SKM-1 treated with dmso at 0.1 percent for 144 hours (cell line): ENCODE data around the gene CPT1B.
A peak's percentile ranks its signal among the peaks of the same experiment; 100 is the strongest.

Experiments
- DNase-seq: peaks from one replicate; lab custom pipeline; 2025; ENCODE audit not compliant: unreplicated experiment; lab: John Stamatoyannopoulos, UW

The CPT1B gene

DNA sequence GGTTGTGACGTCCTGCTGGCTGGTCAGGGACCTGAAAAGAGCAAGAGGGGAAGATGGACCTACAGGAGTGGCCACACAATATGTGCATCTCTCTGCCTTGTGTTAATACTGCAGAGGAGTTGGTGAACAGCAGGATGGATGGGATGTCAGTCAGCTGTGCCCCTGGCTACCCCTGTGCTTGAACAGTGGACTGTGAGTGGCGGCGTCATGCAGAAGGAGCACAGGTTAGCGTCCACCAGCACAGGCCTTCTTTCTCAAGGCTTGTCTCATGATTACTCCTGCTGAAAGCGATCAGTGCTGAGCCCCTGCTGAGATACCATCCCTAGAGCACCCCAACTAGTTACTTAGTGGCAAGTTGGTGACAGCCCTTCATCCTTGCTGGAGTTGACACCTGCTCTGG is 8.2 kb upstream of the CPT1B start:
- DNase-seq, result no peak

DNA sequence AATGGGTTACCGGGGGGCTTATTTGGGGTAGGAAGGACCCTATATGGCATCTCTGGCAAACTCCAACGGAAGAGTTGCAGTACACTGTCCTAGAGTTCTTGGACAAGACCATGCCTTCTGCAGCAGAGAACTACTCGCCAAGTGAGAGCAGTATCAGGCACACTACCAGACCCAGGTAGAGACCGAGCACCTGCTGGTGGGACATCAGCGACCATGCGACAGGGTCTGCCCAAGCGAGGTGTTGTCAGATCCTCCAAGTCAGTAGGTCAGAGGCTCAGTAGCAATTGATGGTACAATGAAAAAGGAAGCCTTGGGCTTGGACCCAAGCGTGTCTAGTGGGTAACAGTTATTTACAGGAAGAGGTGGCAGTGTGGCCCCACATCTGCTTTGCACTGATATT is 7.6 kb upstream of the CPT1B start:
- DNase-seq, result no peak

DNA sequence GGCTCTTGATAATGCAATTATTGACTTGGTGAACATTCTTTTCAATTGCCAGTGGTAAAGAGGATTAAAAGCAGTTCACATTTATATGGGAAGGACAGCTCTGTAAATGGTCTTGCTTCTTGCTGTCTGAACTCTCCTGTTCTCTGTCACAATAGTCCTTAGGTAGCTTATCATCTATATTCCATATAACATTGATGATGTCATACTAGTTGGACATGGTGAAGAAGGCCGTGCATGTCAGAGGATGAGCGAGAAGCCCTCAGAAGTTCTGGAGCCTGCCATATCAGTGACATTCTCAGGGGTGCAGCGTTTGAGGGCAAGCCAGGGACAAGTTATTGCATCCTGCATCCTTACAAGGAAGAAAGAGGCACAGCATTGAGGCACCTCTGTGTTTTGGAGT is 7.0 kb upstream of the CPT1B start:
- no peak for DNase-seq

DNA sequence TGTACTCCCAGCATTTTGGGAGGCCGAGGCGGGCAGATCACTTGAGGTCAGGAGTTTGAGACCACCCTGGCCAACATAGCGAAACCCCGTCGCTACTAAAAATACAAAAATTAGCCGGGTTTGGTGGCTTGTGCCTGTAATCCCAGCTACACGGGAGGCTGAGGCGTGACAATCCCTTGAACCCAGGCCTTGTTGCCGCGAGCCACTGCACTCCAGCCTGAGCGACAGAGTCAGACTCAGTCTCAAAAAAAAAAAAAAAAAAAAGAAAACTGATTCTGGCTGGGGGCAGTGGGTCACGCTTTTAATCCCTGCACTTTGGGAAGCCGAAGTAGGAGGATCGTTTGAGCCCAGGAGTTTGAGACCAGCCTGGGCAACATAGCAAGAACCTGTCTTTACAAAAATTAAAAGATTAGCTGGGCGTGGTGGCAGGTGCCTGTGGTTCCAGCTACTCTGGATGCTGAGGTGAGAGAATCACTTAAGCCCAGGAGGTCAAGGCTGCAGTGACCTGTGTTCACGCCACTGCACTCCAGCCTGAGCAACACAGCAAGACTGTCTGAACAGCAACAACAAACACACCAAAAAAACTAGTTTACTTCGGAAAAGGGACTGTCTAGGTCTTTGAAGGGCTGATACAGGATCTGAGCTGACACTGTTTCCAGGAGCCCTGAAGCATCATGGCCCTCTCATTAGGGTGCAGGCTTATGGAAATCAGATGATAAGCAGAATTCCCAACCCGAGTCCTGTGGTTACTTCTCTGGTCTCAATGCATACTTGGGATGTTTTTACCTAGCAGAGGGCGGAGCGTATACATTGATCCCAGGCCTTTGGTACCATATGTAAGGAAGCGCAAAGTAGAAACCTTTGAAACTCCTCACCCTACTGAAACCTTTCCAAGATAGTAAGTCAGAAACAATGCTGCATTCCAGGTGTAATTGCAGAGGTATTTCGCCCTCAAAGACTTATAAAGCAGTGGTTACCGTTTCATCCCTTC is 6.2 kb upstream of the CPT1B start:
- DNase-seq, result no peak

DNA sequence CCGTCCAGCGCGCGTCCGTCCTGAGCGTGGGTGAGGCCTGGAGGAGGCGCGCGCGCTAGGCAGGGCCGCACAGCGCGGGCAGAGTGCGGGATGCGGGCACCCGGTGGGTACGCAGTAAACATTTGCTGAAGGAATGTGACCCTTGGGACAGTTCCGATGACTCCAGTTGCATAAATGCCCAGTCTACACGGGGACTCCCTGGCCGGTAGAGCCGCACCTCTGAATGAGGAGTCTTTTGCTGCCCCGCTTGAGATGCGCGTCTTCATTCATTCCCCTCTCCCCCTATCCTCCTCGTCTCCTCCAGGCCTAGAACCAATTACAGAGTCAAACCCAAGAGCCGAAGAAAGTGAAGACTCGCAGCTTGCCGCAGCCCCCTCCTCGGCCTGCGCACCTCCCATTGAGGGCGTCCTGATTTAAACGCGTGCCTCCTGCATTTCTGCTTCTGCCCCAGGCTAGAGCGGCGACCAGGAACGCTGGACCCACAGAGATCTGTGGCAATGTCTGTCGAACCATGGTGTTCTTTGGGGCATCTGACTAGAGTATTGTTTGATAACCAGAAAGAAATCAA is 5.2 kb upstream of the CPT1B start:
- DNase-seq, result no peak

DNA sequence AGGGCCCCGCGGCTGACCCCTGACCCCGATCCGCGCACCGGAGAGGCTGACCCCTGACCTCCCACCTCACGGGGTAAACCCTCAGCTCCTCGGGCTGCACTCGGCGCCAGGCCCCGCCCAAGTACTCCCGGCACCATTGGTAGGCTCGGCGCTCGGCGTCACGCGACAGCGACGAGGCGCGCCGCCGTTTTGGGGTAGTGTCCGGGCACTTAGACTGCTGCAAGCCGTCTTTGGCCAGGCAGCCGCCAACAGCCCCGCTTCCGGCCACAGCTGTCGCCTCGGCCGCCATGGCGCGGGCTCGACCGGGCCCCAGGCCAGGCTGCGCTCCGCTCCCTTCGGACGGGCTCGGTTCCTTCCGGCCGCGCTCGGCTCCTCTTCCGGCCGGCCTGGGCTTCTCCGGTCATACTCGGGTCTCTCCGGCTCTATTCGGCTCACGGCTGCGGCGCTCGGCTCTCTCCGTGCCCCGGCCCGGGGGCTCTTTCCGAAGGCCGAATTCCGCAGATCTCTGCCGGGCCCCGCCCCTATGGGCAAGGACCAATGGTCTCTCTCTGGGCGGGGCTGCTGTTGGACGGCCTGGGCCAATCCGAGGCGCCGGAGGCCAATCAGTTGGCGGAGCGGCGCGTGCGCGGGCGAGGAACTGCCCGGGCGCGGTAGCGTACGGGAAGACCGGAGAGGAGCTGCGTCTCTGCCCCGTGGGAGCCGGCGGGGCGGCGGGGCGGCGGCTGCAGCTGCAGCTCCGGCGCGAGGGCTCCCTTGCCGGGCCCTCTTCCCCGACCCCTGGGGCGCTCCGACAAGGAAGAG is 4.5 kb upstream of the CPT1B start, which contains the start of gene CHKB:
CHKB (minus strand) TSS at position 357 of the 801 bp plus-strand sequence; CDS start at position 289, 68 bp downstream.
- peak; percentile 99 for DNase-seq

DNA sequence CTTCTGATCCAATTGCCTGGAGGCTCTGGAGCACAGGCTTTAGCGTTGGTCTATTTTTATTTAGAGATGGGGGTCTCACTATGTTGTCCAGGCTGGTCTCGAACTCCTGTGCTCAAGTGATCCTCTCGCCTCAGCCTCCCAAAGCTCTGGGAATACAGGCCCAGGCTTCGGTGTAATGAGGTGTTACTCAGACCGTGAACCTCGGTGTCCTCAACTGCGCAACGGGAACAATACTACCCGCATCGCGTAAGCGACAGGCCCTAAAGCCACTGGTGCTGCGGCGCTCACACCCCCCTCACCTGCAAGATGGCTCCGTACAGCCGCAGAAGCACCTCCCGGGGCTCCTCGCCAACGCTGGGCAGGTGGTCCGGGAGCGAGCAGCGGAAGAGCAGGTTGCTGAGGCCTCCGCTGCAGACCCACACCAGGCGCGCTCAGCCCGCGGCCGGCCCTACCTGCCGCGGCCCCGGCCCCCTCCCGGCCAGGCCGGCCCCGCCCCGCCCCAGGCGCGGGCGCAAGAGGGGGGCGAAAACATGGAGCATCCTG is 3.8 kb upstream of the CPT1B start:
- DNase-seq, result no peak

DNA sequence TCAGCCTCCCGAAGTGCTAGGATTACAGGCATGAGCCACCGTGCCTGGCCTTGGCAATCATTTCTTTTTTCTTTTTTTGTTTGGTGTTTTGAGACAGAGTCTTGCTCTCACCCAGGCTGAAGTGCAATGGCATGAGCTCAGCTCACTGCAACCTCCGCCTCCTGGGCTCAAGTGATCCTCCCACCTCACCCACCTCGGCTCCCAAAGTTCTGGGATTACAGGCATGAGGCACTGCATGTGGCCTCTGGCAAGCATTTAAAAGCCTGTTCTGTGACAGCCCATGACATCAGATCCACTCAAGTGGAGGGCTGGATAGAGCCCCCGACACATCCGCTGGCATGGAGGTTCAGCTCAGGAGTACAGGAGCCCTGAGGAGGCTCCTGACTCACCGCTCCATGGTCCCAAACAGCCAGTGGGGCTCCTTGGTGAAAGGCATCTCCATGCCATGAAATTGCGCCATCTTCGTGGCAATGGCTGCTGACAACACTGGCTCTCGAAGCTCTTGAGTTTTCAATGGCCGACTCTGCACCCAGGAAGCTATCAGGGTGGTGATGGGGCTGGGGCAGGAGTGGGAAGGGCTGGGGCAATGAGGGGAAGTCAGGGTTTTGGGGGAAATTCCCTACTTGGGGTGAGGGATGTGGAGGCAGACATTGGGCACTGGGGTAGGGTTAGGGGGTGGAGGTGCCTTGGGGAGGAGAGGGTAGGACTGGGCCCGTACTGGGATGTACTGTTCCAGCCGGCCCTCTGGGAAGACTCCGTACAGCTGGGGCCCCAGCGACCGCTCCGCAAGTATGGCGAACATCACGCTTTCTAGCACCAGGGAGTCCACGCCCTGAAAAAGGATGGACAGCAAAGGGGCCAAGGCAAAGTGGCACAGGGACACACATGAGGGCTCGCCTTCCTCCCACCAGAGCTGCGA is 3.1 kb upstream of the CPT1B start:
- DNase-seq, result no peak

DNA sequence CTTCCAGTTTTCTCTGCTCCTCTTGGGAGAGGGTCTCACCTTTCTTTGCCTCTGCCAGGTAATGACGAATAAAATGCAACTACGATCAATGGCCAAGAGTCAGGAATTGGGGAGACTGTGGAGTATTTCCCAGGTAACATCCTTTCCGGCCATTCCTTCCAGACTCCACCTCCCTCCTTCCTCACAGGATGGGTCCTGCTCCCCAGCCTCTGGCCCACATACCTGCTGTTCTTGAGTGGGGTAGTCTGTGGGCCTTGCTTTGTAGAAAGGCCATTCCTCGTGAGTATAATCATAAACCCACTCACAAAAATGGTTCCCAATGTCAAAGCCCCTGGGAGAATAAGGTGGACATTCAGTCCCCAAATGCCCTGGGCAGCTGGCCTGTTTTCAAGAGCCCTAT is 1.5 kb upstream of the CPT1B start:
- DNase-seq, result no peak

DNA sequence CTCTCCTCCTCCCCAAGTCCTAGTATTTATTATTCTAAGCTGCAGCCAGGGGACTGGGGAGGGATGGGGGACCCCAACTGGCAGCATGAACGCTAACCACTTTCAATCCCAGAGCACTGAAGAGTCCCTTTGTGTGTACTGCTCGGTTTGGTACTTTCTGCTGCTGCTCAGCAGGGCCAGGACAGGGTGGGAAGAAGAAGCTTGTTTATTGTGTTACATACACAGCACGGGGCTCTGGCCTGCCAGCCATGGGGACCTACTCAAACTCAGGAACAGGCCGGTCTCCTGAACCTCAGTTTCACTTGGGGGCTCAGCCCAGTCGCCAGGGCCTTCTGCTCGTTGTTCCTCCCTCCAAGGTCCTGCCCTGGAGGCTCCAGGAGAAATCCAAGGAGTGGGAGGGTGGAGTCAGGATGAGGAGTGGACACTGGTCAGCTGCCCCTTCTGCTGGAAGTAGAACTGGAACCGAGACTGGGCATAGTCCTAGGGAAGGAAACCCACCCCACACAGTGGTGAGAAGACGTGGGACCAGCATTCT is 616 bp upstream of the CPT1B start:
- no peak for DNase-seq

DNA sequence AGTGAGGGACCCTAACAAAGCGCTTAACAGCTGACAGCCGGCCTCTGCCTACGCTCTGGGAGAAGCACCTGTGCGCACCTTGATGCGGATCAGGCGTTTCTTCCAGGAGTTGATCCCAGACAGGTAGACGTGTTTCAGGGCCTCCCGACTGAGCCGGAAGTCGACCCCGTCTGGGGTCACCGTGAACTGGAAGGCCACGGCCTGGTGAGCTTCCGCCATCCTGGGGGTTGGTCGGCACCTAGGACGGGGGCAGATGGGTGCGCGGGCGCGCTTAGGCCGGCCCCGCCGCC is 585 bp downstream of the CPT1B start:
- no peak for DNase-seq

DNA sequence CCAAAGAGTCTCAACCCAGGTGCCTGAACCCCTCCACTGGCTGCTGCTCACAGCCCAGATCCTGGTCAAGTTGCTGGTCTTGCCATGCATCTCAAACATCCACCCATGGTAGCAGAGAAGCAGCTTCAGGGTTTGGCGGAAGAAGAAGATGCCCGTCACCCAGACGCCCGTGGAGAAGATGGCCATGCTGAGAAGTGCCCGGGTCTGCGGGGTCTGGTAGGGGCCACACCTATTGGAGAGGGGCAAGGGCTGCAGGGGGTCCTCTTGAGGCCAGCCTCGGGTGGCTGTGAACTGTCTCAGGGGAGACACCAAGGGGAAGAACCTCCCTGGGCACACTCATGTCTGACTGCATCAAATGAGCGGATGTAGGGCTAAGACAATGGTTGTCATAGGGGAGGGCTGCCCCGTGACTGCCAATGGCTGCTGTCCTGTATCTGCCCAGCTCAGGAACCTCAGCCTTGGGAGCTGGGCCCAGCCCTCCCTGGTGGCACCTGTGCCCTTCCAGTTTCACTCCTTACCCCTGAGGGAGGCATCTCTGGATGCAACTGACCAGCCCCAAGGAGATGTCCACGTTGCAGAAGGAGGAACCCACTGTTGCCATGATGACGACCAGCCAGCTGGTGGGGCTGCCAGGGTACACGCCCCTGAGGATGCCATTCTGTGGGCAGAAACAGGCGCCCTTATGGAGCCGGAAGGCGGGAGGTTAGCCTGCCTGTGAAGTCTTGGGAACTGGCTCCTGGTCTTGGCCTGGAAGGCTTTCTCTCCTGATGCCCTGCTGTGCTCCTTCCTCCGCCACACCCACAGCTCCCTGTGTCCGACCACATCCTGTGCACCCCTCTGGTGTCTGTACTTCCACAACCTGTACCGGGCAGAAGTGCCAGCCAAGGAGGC is 1.2 kb downstream of the CPT1B start:
- no peak for DNase-seq

DNA sequence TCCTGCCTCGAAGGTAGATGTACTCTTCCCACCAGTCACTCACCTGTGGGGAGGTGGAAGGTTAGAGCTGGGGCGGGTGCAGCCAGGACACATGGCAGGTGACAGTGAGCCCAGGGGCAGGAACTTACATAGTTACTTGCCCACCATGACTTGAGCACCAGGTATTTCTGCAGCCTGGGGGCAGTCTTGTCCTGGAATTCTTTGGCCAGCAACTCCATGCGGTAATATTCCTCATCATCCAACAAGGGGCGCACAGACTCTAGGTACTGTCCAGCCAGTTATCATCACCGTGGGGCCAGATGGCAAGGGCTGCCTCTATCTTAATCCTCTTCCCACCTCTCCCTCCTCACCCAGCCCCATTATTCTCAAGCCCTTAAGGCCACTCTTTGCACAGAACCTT is 2.2 kb downstream of the CPT1B start:
- DNase-seq, result no peak

DNA sequence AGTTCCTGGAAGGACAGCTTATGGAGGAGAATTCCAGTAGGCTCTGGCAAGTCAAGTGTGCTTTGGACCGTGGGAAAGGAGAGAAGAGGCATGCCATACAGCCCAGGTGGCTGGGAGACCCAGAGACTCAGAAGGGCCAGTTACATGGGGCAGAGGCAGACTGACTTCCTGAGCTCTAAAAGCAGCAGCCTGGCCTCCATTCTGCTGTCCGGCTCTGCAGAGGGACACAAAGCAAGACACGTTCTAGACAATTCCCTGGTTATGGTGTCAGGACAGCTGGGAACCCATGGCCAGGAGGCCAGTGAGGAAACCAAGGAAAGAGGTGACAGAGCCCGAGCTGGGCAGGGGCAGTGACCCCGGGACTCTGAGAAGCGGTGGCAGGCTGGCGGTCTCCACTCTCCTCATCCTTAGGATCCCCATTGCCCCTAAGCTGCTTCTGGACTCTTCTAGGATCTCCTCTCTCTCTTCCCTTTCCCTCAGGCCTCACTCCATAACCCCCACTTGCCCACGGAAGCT is 2.7 kb downstream of the CPT1B start:
- DNase-seq, result no peak

DNA sequence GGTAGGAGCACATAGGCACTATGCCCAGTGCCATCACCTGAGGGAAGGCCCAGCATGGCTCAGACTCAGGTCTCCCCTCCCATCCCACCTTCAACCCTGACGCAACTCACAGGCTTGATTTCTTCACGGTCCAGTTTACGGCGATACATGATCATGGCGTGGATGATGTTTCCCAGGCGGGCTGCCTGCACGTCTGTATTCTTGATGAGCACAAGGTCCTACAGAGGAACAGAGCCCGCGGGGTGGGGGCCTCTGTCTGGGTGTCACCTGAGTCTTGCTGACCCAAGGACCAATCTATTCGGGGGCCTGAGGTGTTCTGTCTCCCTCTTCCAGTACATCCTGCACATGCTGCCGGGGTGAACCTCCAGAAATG is 3.9 kb downstream of the CPT1B start:
- no peak for DNase-seq

DNA sequence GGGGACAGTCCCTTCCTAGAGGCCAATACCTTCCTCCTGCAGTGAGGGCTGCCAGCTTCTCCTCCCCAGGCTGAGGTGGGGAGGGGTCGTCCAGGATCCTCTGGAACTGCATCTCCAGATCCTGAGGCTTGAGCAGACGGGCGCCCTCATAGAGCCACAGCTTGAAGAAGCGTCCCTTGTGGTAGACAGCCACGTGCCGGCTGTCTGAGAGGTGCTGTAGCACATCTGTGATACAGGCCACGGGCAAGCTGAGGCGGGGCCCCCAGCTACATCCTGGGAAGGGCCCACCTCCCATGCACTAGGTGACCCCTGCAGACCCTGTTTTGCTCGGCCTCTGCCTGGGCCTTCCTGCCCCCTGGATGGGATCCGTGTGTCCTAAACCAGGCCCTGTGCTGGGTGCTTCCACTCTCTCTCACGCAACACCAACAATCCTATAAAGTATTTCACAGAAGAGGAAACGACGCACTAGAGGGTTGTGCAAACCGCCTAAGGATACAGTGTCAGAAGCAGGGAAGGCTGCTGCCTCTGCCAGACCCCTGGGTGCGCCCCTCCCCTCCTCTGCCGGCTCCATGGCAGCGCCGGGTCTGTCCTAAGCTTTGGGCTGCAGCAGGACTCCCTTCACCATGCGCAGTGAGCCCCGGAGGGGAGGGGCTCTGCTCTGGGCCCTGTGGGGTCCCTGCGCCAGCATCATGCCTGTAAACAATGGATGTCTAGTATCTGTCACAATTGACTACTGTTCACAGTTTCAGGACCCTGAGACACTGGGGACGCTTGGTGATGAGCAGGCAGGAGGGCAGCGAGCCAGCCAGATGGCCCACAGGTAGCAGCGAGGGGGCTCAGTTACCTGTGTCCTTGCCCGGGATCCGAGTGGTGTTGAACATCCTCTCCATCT is 4.5 kb downstream of the CPT1B start:
- no peak for DNase-seq

DNA sequence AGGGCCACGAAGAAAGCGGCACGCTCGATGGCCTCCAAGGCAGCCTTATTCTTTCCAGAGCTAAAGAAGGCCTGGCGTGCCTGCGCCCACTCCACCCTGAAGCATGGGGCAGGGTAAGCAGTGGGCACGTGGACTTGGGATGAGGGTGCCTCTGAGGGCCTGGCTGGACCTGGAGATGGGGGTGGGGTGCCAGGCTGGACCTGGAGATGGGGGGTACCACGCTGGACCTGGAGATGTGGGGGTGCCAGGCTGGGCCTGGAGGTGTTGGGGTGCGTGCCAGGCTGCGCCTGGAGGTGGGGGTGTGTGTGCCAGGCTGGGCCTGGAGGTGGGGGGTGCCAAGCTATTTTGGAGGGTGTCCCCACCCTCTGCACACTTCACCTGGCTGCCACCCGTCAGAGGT is 5.3 kb downstream of the CPT1B start:
- DNase-seq, result no peak
